HG03571 (cell line): Measurements from ENCODE around the gene BTLA.
"Not testable (repeated sequence)": the region's sequence is repeated elsewhere in the genome, so short reads cannot be mapped to it uniquely, and the experiment has no call there.

ENCODE experiments used
- ATAC-seq: cut with Tn5 transposase; IDR thresholded peaks from one replicate; pipeline ENCODE4 v1.9.1; 2021; ENCODE audit not compliant: unreplicated experiment

BTLA gene

GRCh38 chr3:112456147-112456546, 43.1 kb downstream of the BTLA start:
- no peak for ATAC-seq

- no peak for ATAC-seq
These were observed 50.3 kb downstream of the BTLA start for GRCh38 chr3:112448939-112449338.

- no peak for ATAC-seq
These were observed 52.9 kb downstream of the BTLA start for GRCh38 chr3:112446343-112446742.

GRCh38 chr3:112445839-112446238, 53.4 kb downstream of the BTLA start:
- ATAC-seq, result no peak

- ATAC-seq, result no peak
These were observed 61.9 kb downstream of the BTLA start for GRCh38 chr3:112437146-112438022.

GRCh38 chr3:112429960-112430359, 69.3 kb downstream of the BTLA start:
- no peak for ATAC-seq

- ATAC-seq, result no peak
These were observed 72.1 kb downstream of the BTLA start for GRCh38 chr3:112427123-112427522.

- no peak for ATAC-seq
These were observed 73.2 kb downstream of the BTLA start for GRCh38 chr3:112425858-112426750.

- ATAC-seq, result no peak
These were observed 73.9 kb downstream of the BTLA start for GRCh38 chr3:112425382-112425781.

GRCh38 chr3:112424394-112424793, 74.9 kb downstream of the BTLA start:
- ATAC-seq, result no peak

GRCh38 chr3:112422921-112423320, 76.4 kb downstream of the BTLA start:
- not testable (repeated sequence) for ATAC-seq

GRCh38 chr3:112418526-112418925, 80.7 kb downstream of the BTLA start:
- not testable (repeated sequence) for ATAC-seq

- ATAC-seq, result no peak
These were observed 81.5 kb downstream of the BTLA start for GRCh38 chr3:112417696-112418318.

GRCh38 chr3:112416391-112417212, 82.7 kb downstream of the BTLA start:
- ATAC-seq, result no peak

GRCh38 chr3:112415390-112415789, 83.9 kb downstream of the BTLA start:
- ATAC-seq, result no peak
